Activated CD8-positive, alpha-beta memory T cell treated with anti-CD3 and anti-CD28 coated beads, Interleukin-2, amount 10 ng/mL, durations not matched to agents 7 days and 5 days (primary cell): Measurements from ENCODE around the gene GYPE. TPM values are rescaled to one million over a fixed set of nuclear protein-coding genes. Genes with fewer than 3 reads are reported as not detected.
A peak's percentile ranks its signal among the peaks of the same experiment; 100 is the strongest.
"Not testable (repeated sequence)": the region's sequence is repeated elsewhere in the genome, so short reads cannot be mapped to it uniquely, and the experiment has no call there.

Experiments used
- ATAC-seq: fragments of 150-1000 bp; cut with Tn5 transposase; one replicate; pipeline ENCODE4 v1.10.0; 2021; ENCODE audit warnings: moderate library complexity
- CTCF ChIA-PET: fragments of 350-600 bp; sonication (Branson Sonifier 250); formaldehyde crosslinking; loops from one replicate; lab custom pipeline; 2021; ENCODE audit warnings: antibody characterized with exemption; lab: Charles Lee
- DNase-seq: peaks from one replicate; pipeline ENCODE4 v3.0.0-alpha.2; 2020
- H3K27ac Mint-ChIP-seq: one replicate; pipeline ENCODE4 v1.8.0; 2021; ENCODE audit warnings: mild to moderate bottlenecking, mixed read lengths
- H3K27me3 Mint-ChIP-seq: one replicate; pipeline ENCODE4 v1.8.0; 2021; ENCODE audit warnings: mixed read lengths
- H3K36me3 Mint-ChIP-seq: one replicate; pipeline ENCODE4 v1.8.0; 2021; ENCODE audit warnings: mild to moderate bottlenecking, mixed read lengths
- H3K4me1 Mint-ChIP-seq: one replicate; pipeline ENCODE4 v1.8.0; 2021; ENCODE audit warnings: mixed read lengths
- H3K4me3 Mint-ChIP-seq: one replicate; pipeline ENCODE4 v1.8.0; 2021; ENCODE audit warnings: mild to moderate bottlenecking, moderate library complexity, mixed read lengths
- H3K9me3 Mint-ChIP-seq: one replicate; pipeline ENCODE4 v1.8.0; 2022; ENCODE audit warnings: low read depth, mixed read lengths
- total RNA-seq, 2 experiments: library from RNA; stranded (reverse); gene quantifications; one replicate each; pipeline ENCODE4 v1.2.3, GENCODE V29; 2021

Gene GYPE
- total RNA-seq, result 1 to 10 TPM; 1.8 to 4.0 TPM

GRCh38 chr4:143905440-143905839, at the start of gene GYPE:
GYPE (minus strand) TSS chr4:143905559; CDS start chr4:143905507, 52 bp downstream.
- peaks cover 22% of the 10 kb centered on the region for H3K4me1 Mint-ChIP-seq
- DNase-seq, H3K9me3 Mint-ChIP-seq, CTCF ChIA-PET, H3K27ac Mint-ChIP-seq, H3K4me3 Mint-ChIP-seq, ATAC-seq, H3K36me3 Mint-ChIP-seq, H3K27me3 Mint-ChIP-seq: not testable (repeated sequence)

- DNase-seq, H3K36me3 Mint-ChIP-seq, H3K9me3 Mint-ChIP-seq, CTCF ChIA-PET, H3K4me1 Mint-ChIP-seq, H3K4me3 Mint-ChIP-seq, ATAC-seq, H3K27me3 Mint-ChIP-seq, H3K27ac Mint-ChIP-seq: not testable (repeated sequence)
These were observed 46.2 kb upstream of the GYPE start for GRCh38 chr4:143951458-143951972.

GRCh38 chr4:143950967-143951366, 45.6 kb upstream of the GYPE start:
- H3K4me3 Mint-ChIP-seq, DNase-seq, H3K36me3 Mint-ChIP-seq, CTCF ChIA-PET, ATAC-seq, H3K4me1 Mint-ChIP-seq, H3K27me3 Mint-ChIP-seq, H3K27ac Mint-ChIP-seq, H3K9me3 Mint-ChIP-seq: not testable (repeated sequence)

- H3K4me3 Mint-ChIP-seq, CTCF ChIA-PET, H3K27me3 Mint-ChIP-seq, H3K9me3 Mint-ChIP-seq, H3K27ac Mint-ChIP-seq, H3K4me1 Mint-ChIP-seq, H3K36me3 Mint-ChIP-seq, ATAC-seq, DNase-seq: not testable (repeated sequence)
These were observed 44.8 kb upstream of the GYPE start for GRCh38 chr4:143950185-143950584.

- H3K9me3 Mint-ChIP-seq, H3K4me1 Mint-ChIP-seq, DNase-seq, ATAC-seq, CTCF ChIA-PET, H3K36me3 Mint-ChIP-seq, H3K27ac Mint-ChIP-seq, H3K27me3 Mint-ChIP-seq, H3K4me3 Mint-ChIP-seq: not testable (repeated sequence)
These were observed 42.1 kb upstream of the GYPE start for GRCh38 chr4:143947493-143947892.

- CTCF ChIA-PET, H3K36me3 Mint-ChIP-seq, H3K27me3 Mint-ChIP-seq, H3K4me1 Mint-ChIP-seq, H3K9me3 Mint-ChIP-seq, H3K27ac Mint-ChIP-seq, H3K4me3 Mint-ChIP-seq, ATAC-seq, DNase-seq: not testable (repeated sequence)
These were observed 35.3 kb upstream of the GYPE start for GRCh38 chr4:143940708-143941107.

- Mint-ChIP-seq H3K36me3 (no peaks in the 10 kb centered on the region), H3K9me3 (no peaks in the 10 kb centered on the region), H3K4me1 (no peaks in the 10 kb centered on the region), H3K27ac (no peak overlapping the region), H3K27me3 (no peaks in the 10 kb centered on the region), H3K4me3 (no peak overlapping the region)
- DNase-seq (no peak), ATAC-seq (no peak)
- CTCF ChIA-PET, result no interaction called here
These were observed 34.2 kb upstream of the GYPE start for GRCh38 chr4:143939528-143939927.

- H3K4me1 Mint-ChIP-seq, H3K27ac Mint-ChIP-seq, ATAC-seq, H3K27me3 Mint-ChIP-seq, H3K4me3 Mint-ChIP-seq, H3K9me3 Mint-ChIP-seq, CTCF ChIA-PET, H3K36me3 Mint-ChIP-seq, DNase-seq: not testable (repeated sequence)
These were observed 33.5 kb upstream of the GYPE start for GRCh38 chr4:143938890-143939289.

GRCh38 chr4:143921181-143921580, 15.8 kb upstream of the GYPE start:
- Mint-ChIP-seq H3K4me3 (no peak overlapping the region), H3K36me3 (no peaks in the 10 kb centered on the region), H3K9me3 (no peaks in the 10 kb centered on the region), H3K27me3 (no peaks in the 10 kb centered on the region), H3K27ac (no peak overlapping the region), H3K4me1 (peaks cover 9% of the 10 kb centered on the region)
- ATAC-seq, result no peak
- peak; percentile 41 for DNase-seq
- CTCF ChIA-PET, result no interaction called here

GRCh38 chr4:143916485-143916884, 11.1 kb upstream of the GYPE start:
- ATAC-seq, CTCF ChIA-PET, H3K4me3 Mint-ChIP-seq, H3K27ac Mint-ChIP-seq, H3K36me3 Mint-ChIP-seq, DNase-seq, H3K27me3 Mint-ChIP-seq, H3K9me3 Mint-ChIP-seq: not testable (repeated sequence)
- peaks cover 10% of the 10 kb centered on the region for H3K4me1 Mint-ChIP-seq

GRCh38 chr4:143912478-143912877, 7.1 kb upstream of the GYPE start:
- Mint-ChIP-seq H3K4me3 (peak overlapping the region; percentile 73), H3K4me1 (peaks cover 17% of the 10 kb centered on the region)
- H3K27me3 Mint-ChIP-seq, H3K9me3 Mint-ChIP-seq, CTCF ChIA-PET, DNase-seq, H3K36me3 Mint-ChIP-seq, H3K27ac Mint-ChIP-seq, ATAC-seq: not testable (repeated sequence)

GRCh38 chr4:143911528-143912417, 6.4 kb upstream of the GYPE start:
- H3K9me3 Mint-ChIP-seq, CTCF ChIA-PET, H3K27me3 Mint-ChIP-seq, H3K36me3 Mint-ChIP-seq: not testable (repeated sequence)
- Mint-ChIP-seq H3K4me3 (peak overlapping the region; percentile 73), H3K4me1 (peaks cover 22% of the 10 kb centered on the region), H3K27ac (peak overlapping the region; percentile 81)
- ATAC-seq, result peak; percentile 91
- DNase-seq, result peak; percentile 65

- H3K9me3 Mint-ChIP-seq, ATAC-seq, CTCF ChIA-PET, H3K27me3 Mint-ChIP-seq, H3K36me3 Mint-ChIP-seq, DNase-seq: not testable (repeated sequence)
- Mint-ChIP-seq H3K4me1 (peaks cover 24% of the 10 kb centered on the region), H3K4me3 (peak overlapping the region; percentile 73), H3K27ac (peak overlapping the region; percentile 72)
These were observed 5.5 kb upstream of the GYPE start for GRCh38 chr4:143910906-143911305.

- peak; percentile 48 for DNase-seq
- peak; percentile 60 for ATAC-seq
- H3K4me3 Mint-ChIP-seq, H3K27me3 Mint-ChIP-seq, H3K36me3 Mint-ChIP-seq, H3K9me3 Mint-ChIP-seq, H3K27ac Mint-ChIP-seq: not testable (repeated sequence)
- H3K4me1 Mint-ChIP-seq, result peaks cover 24% of the 10 kb centered on the region
- CTCF ChIA-PET, result interaction anchor here (0.9 to 1.0 kb wide), 2 partner anchors 133 to 348 kb away, joined by 3 to 5 read pairs; no protein-coding TSS in a partner anchor
These were observed 2.5 kb upstream of the GYPE start for GRCh38 chr4:143907811-143908210.
